Esophagus muscularis mucosa (tissue), 4 donors: ENCODE data around the gene PCNT. TPM values are rescaled to one million over a fixed set of nuclear protein-coding genes. Genes with fewer than 3 reads are reported as not detected.

Experiments
- DNase-seq: peaks from one replicate; pipeline ENCODE4 v3.0.0-alpha.2; 2017; ENCODE audit errors: extremely low spot score
- H3K27ac ChIP-seq, 4 donors: fragments of 200-600 bp; sonication (generic); replicated peaks in 1 of 4; 1 replicate in 3 of 4; 2 replicates in 1 of 4; pipeline ENCODE4 v1.5.1; 2016 to 2019; ENCODE audit warnings: mild to moderate bottlenecking in 1 of 4
- H3K27me3 ChIP-seq, 4 donors: fragments of 200-600 bp; sonication (generic); one replicate each; pipeline versions ENCODE4 v1.5.1 to v1.6.0; 2016 to 2019
- H3K36me3 ChIP-seq, 4 donors: fragments of 200-600 bp; sonication (generic); one replicate each; pipeline ENCODE4 v1.5.1; 2016 to 2019
- H3K4me1 ChIP-seq, 4 donors: fragments of 200-600 bp; sonication (generic); one replicate each; pipeline ENCODE4 v1.5.1; 2016 to 2019
- H3K4me3 ChIP-seq, 4 donors: fragments of 200-600 bp; sonication (generic); 1 replicate in 2 of 4; 2 replicates in 2 of 4; pipeline ENCODE4 v1.5.1; 2016 to 2019; ENCODE audit warnings: mild to moderate bottlenecking in 4 of 4, moderate library complexity in 1 of 4
- H3K9me3 ChIP-seq, 4 donors: fragments of 200-600 bp; sonication (generic); 1 replicate in 3 of 4; 2 replicates in 1 of 4; pipeline ENCODE4 v1.5.1; 2016 to 2019
- CTCF ChIP-seq, 3 experiments: fragments of 200-600 bp in 2 of 3; fragments of 450-650 bp in 1 of 3; sonication (generic) in 2 of 3; IDR thresholded peaks; one replicate each; pipeline ENCODE4 v1.5.1; 2017 to 2019; ENCODE audit warnings: antibody characterized with exemption in 3 of 3, mild to moderate bottlenecking in 2 of 3, moderate library complexity in 1 of 3
- EP300 ChIP-seq: sonication (generic); formaldehyde crosslinking; IDR thresholded peaks from one replicate; pipeline ENCODE4 v1.6.1; 2017; ENCODE audit warnings: antibody characterized with exemption
- POLR2A ChIP-seq: fragments of 450-650 bp; IDR thresholded peaks from one replicate; pipeline ENCODE4 v1.6.1; 2017; ENCODE audit warnings: antibody characterized with exemption, moderate library complexity, mild to moderate bottlenecking, low read depth
- POLR2AphosphoS5 ChIP-seq, 2 donors: sonication (generic); formaldehyde crosslinking; IDR thresholded peaks; one replicate each; pipeline ENCODE4 v1.6.1; 2017; ENCODE audit warnings: antibody characterized with exemption in 2 of 2
- WGBS: methylation state at CpG from one replicate; pipeline ENCODE4 v1.1.5; 2018; 5-methylcytosine and 5-hydroxymethylcytosine counted together
- intact Hi-C: fragments of 100-400 bp; cut with DNase I; formaldehyde crosslinking; loops from one replicate; pipeline ENCODE4 v1.15.1; 2023
- total RNA-seq, 4 donors: library from RNA; depleted of rRNA; stranded (reverse); fragments of >200 nt; gene quantifications; one replicate each; pipeline versions ENCODE4 v1.1.0 to v1.2.1, GENCODE V29; 2016

PCNT gene
- total RNA-seq, 4 donors from 2014 or later: 21.2 to 35.1 (median 24.7) TPM

- no peak for TF ChIP-seq CTCF (IDR thresholded peaks at IDR 0.05)
- no peak for TF ChIP-seq POLR2AphosphoS5 (IDR thresholded peaks at IDR 0.05)
- TF ChIP-seq POLR2A: no peak
- TF ChIP-seq EP300: no peak
- Histone ChIP-seq H3K9me3 (no peaks in the 10 kb centered on the region), H3K36me3 (peaks cover 49 to 95% (median 87%) of the 10 kb centered on the region in 4 donors), H3K27ac (no peak overlapping the region), H3K4me1 (no peaks in the 10 kb centered on the region), H3K27me3 (no peaks in the 10 kb centered on the region), H3K4me3 (no peak overlapping the region)
- WGBS: 90% methylated on average over 19 of the region's 23 CpGs
- no peak for DNase-seq
- intact Hi-C loops: no loop called here
Observed at GRCh38 chr21:46428286-46428685, 104.3 kb downstream of the PCNT start.

GRCh38 chr21:46428987-46429710 is 105.2 kb downstream of the PCNT start:
- Histone ChIP-seq H3K27me3 (no peaks in the 10 kb centered on the region), H3K36me3 (peaks cover 50 to 99% (median 94%) of the 10 kb centered on the region in 4 donors)
- intact Hi-C loops: no loop called here

GRCh38 chr21:46429754-46430681 is 106.1 kb downstream of the PCNT start:
- no peak overlapping the region for H3K4me3 ChIP-seq
- WGBS: 90% methylated on average over 31 of the region's 31 CpGs
- H3K27ac ChIP-seq: no peak overlapping the region
- no peaks in the 10 kb centered on the region for H3K27me3 ChIP-seq
- DNase-seq: no peak
- no peak for TF ChIP-seq EP300
- no peak for TF ChIP-seq CTCF (IDR thresholded peaks at IDR 0.05)
- no peak for TF ChIP-seq POLR2A
- TF ChIP-seq POLR2AphosphoS5 (IDR thresholded peaks at IDR 0.05): no peak
- H3K4me1 ChIP-seq: no peaks in the 10 kb centered on the region
- intact Hi-C loops: no loop called here
- H3K36me3 ChIP-seq: peaks cover 57 to 99% (median 98%) of the 10 kb centered on the region in 4 donors
- H3K9me3 ChIP-seq: no peaks in the 10 kb centered on the region

More at GRCh38 chr21:46428987-46429710, 105.2 kb downstream of the PCNT start:
- no peak overlapping the region for H3K4me3 ChIP-seq
- no peaks in the 10 kb centered on the region for H3K9me3 ChIP-seq
- DNase-seq: no peak
- TF ChIP-seq POLR2A (no peak), POLR2AphosphoS5 (IDR thresholded peaks at IDR 0.05) (no peak), CTCF (IDR thresholded peaks at IDR 0.05) (no peak), EP300 (no peak)
- H3K4me1 ChIP-seq: no peaks in the 10 kb centered on the region
- H3K27ac ChIP-seq: no peak overlapping the region
- 96% methylated on average over 35 of the region's 44 CpGs for WGBS

GRCh38 chr21:46431448-46431847 is 107.5 kb downstream of the PCNT start:
- H3K36me3 ChIP-seq: peaks cover 59 to 99% (median 98%) of the 10 kb centered on the region in 4 donors
- intact Hi-C loops: no loop called here

More at GRCh38 chr21:46431448-46431847, 107.5 kb downstream of the PCNT start:
- no peaks in the 10 kb centered on the region for H3K27me3 ChIP-seq
- H3K9me3 ChIP-seq: no peaks in the 10 kb centered on the region
- no peak for TF ChIP-seq POLR2AphosphoS5 (IDR thresholded peaks at IDR 0.05)
- no peak for TF ChIP-seq POLR2A
- TF ChIP-seq CTCF (IDR thresholded peaks at IDR 0.05): no peak
- TF ChIP-seq EP300: no peak
- H3K27ac ChIP-seq: no peak overlapping the region
- H3K4me3 ChIP-seq: no peak overlapping the region
- H3K4me1 ChIP-seq: no peaks in the 10 kb centered on the region
- WGBS: 88% methylated on average over 7 of the region's 21 CpGs
- DNase-seq: no peak
